ENCODE measurements around the gene ATP11A. TPM values are rescaled to one million over a fixed set of nuclear protein-coding genes. Genes with fewer than 3 reads are reported as not detected.

ATP11A gene
- total and polyA plus RNA-seq, 2 experiments from 2014 or later, result 4.9 to 5.0 TPM

GRCh38 chr13:112836940-112837339 lies 147.1 kb downstream of the ATP11A start:
- no peak overlapping the region for H3K27ac ChIP-seq

GRCh38 chr13:112837371-112838037 lies 147.7 kb downstream of the ATP11A start:
- H3K9ac ChIP-seq, result 0 out of 2 replicates have a peak overlapping the region, but pooled peaks have one; percentile 8

More at GRCh38 chr13:112836940-112837339, 147.1 kb downstream of the ATP11A start:
- H3K9ac ChIP-seq, result 0 out of 2 replicates have a peak overlapping the region, but pooled peaks have one; percentile 8
- no peak for TF ChIP-seq EZH2 (IDR thresholded peaks at IDR 0.05; ENCODE audit: insufficient read depth, poor library complexity, severe bottlenecking)
- TF ChIP-seq EZH2phosphoT487 (IDR thresholded peaks at IDR 0.05; ENCODE audit: insufficient read depth, low read depth), result no peak
- no peaks in the 10 kb centered on the region for H3K9me2 ChIP-seq (ENCODE audit: insufficient read depth)
- H3K4me1 ChIP-seq (ENCODE audit: insufficient read depth), result no peaks in the 10 kb centered on the region
- H3K27me3 ChIP-seq (replicated peaks; ENCODE audit: insufficient read depth), result no peaks in the 10 kb centered on the region
- 83 to 88% methylated on average over 12 of the region's 12 CpGs for WGBS, 2 experiments (ENCODE audit: low coverage in 1 of 2, low lambda C conversion rate in 2 of 2, missing lambda C conversion rate in 2 of 2)
- no peaks in the 10 kb centered on the region for H3K79me2 ChIP-seq (ENCODE audit: insufficient read depth)
- no peaks in the 10 kb centered on the region for H3K9me3 ChIP-seq (ENCODE audit: low read depth)
- H3K4me2 ChIP-seq (ENCODE audit: unreplicated experiment), result peak overlapping the region; percentile 36
- in situ Hi-C loops (cut with MboI), result no loop called here
- no peak overlapping the region for H2AFZ ChIP-seq
- no peak for DNase-seq
- no peaks in the 10 kb centered on the region for H4K20me1 ChIP-seq (ENCODE audit: insufficient read depth)
- H3K36me3 ChIP-seq (ENCODE audit: low read depth), result no peaks in the 10 kb centered on the region; the same call in 1 of the 2 replicates
- 0 out of 2 replicates have a peak, but pooled peaks cover 6% of the 10 kb centered on the region for H3F3A ChIP-seq (ENCODE audit: insufficient read depth)
- no peak overlapping the region for H3K4me3 ChIP-seq

GRCh38 chr13:112838038-112838841 lies 148.4 kb downstream of the ATP11A start:
- 92 to 94% methylated on average over 34 to 35 of the region's 35 CpGs for WGBS, 2 experiments (ENCODE audit: low coverage in 1 of 2, low lambda C conversion rate in 2 of 2, missing lambda C conversion rate in 2 of 2)
- DNase-seq, result no peak
- Histone ChIP-seq H3K4me1 (ENCODE audit: insufficient read depth) (no peaks in the 10 kb centered on the region), H3K9me2 (ENCODE audit: insufficient read depth) (no peaks in the 10 kb centered on the region), H2AFZ (no peak overlapping the region), H3K27ac (no peak overlapping the region), H3K27me3 (replicated peaks; ENCODE audit: insufficient read depth) (no peaks in the 10 kb centered on the region), H3F3A (ENCODE audit: insufficient read depth) (0 out of 2 replicates have a peak, but pooled peaks cover 6% of the 10 kb centered on the region), H4K20me1 (ENCODE audit: insufficient read depth) (no peaks in the 10 kb centered on the region), H3K4me2 (ENCODE audit: unreplicated experiment) (no peak overlapping the region), H3K9ac (no peak overlapping the region), H3K79me2 (ENCODE audit: insufficient read depth) (no peaks in the 10 kb centered on the region), H3K36me3 (ENCODE audit: low read depth) (no peaks in the 10 kb centered on the region; the same call in 1 of the 2 replicates), H3K4me3 (no peak overlapping the region), H3K9me3 (ENCODE audit: low read depth) (no peaks in the 10 kb centered on the region)
- in situ Hi-C loops (cut with MboI), result no loop called here
- TF ChIP-seq EZH2phosphoT487 (IDR thresholded peaks at IDR 0.05; ENCODE audit: insufficient read depth, low read depth) (no peak), EZH2 (IDR thresholded peaks at IDR 0.05; ENCODE audit: insufficient read depth, poor library complexity, severe bottlenecking) (no peak)

More at GRCh38 chr13:112837371-112838037, 147.7 kb downstream of the ATP11A start:
- Histone ChIP-seq H3F3A (ENCODE audit: insufficient read depth) (0 out of 2 replicates have a peak, but pooled peaks cover 6% of the 10 kb centered on the region), H4K20me1 (ENCODE audit: insufficient read depth) (no peaks in the 10 kb centered on the region), H2AFZ (0 out of 2 replicates have a peak overlapping the region, but pooled peaks have one; percentile 10), H3K27ac (no peak overlapping the region), H3K79me2 (ENCODE audit: insufficient read depth) (no peaks in the 10 kb centered on the region), H3K4me2 (ENCODE audit: unreplicated experiment) (peak overlapping the region; percentile 36), H3K9me3 (ENCODE audit: low read depth) (no peaks in the 10 kb centered on the region), H3K27me3 (replicated peaks; ENCODE audit: insufficient read depth) (no peaks in the 10 kb centered on the region), H3K9me2 (ENCODE audit: insufficient read depth) (no peaks in the 10 kb centered on the region), H3K36me3 (ENCODE audit: low read depth) (no peaks in the 10 kb centered on the region; the same call in 1 of the 2 replicates), H3K4me3 (no peak overlapping the region), H3K4me1 (ENCODE audit: insufficient read depth) (no peaks in the 10 kb centered on the region)
- DNase-seq, result peak; percentile 76
- WGBS, 2 experiments (ENCODE audit: low coverage in 1 of 2, low lambda C conversion rate in 2 of 2, missing lambda C conversion rate in 2 of 2), result 28 to 29% methylated on average over 26 of the region's 26 CpGs
- in situ Hi-C loops (cut with MboI), result no loop called here
- TF ChIP-seq EZH2 (IDR thresholded peaks at IDR 0.05; ENCODE audit: insufficient read depth, poor library complexity, severe bottlenecking), result no peak
- no peak for TF ChIP-seq EZH2phosphoT487 (IDR thresholded peaks at IDR 0.05; ENCODE audit: insufficient read depth, low read depth)

GRCh38 chr13:112838842-112839117 lies 148.9 kb downstream of the ATP11A start:
- Histone ChIP-seq H4K20me1 (ENCODE audit: insufficient read depth) (no peaks in the 10 kb centered on the region), H3F3A (ENCODE audit: insufficient read depth) (0 out of 2 replicates have a peak, but pooled peaks cover 6% of the 10 kb centered on the region), H2AFZ (no peak overlapping the region), H3K4me3 (no peak overlapping the region), H3K36me3 (ENCODE audit: low read depth) (no peaks in the 10 kb centered on the region; the same call in 1 of the 2 replicates), H3K27me3 (replicated peaks; ENCODE audit: insufficient read depth) (no peaks in the 10 kb centered on the region), H3K9ac (no peak overlapping the region), H3K27ac (no peak overlapping the region), H3K79me2 (ENCODE audit: insufficient read depth) (no peaks in the 10 kb centered on the region), H3K4me2 (ENCODE audit: unreplicated experiment) (no peak overlapping the region), H3K9me3 (ENCODE audit: low read depth) (no peaks in the 10 kb centered on the region), H3K9me2 (ENCODE audit: insufficient read depth) (no peaks in the 10 kb centered on the region), H3K4me1 (ENCODE audit: insufficient read depth) (no peaks in the 10 kb centered on the region)
- 94 to 96% methylated on average over 7 of the region's 7 CpGs for WGBS, 2 experiments (ENCODE audit: low coverage in 1 of 2, low lambda C conversion rate in 2 of 2, missing lambda C conversion rate in 2 of 2)
- in situ Hi-C loops (cut with MboI), result no loop called here
- TF ChIP-seq EZH2 (IDR thresholded peaks at IDR 0.05; ENCODE audit: insufficient read depth, poor library complexity, severe bottlenecking), result no peak
- no peak for TF ChIP-seq EZH2phosphoT487 (IDR thresholded peaks at IDR 0.05; ENCODE audit: insufficient read depth, low read depth)
- DNase-seq, result no peak
